Epithelial cell of esophagus (primary cell): ENCODE data around the gene CEBPZ.
"Not testable (repeated sequence)": the region's sequence is repeated elsewhere in the genome, so short reads cannot be mapped to it uniquely, and the experiment has no call there.

ENCODE experiments used
- DNase-seq: peaks from one replicate; pipeline ENCODE4 v3.0.0; 2010; ENCODE audit warnings: low read depth
- H3K4me3 ChIP-seq: 2 replicates; pipeline ENCODE4 v1.5.1; 2011; ENCODE audit warnings: mild to moderate bottlenecking, low read length, control low read depth
- TF ChIP-seq, protein P1 (sequence below): IDR thresholded peaks from 2 replicates; pipeline ENCODE4 v1.5.1; 2011; ENCODE audit warnings: low read depth, mild to moderate bottlenecking, low read length, control low read depth, inconsistent platforms; ENCODE audit not compliant: insufficient read depth; ENCODE audit errors: missing control alignments

The CEBPZ gene

DNA sequence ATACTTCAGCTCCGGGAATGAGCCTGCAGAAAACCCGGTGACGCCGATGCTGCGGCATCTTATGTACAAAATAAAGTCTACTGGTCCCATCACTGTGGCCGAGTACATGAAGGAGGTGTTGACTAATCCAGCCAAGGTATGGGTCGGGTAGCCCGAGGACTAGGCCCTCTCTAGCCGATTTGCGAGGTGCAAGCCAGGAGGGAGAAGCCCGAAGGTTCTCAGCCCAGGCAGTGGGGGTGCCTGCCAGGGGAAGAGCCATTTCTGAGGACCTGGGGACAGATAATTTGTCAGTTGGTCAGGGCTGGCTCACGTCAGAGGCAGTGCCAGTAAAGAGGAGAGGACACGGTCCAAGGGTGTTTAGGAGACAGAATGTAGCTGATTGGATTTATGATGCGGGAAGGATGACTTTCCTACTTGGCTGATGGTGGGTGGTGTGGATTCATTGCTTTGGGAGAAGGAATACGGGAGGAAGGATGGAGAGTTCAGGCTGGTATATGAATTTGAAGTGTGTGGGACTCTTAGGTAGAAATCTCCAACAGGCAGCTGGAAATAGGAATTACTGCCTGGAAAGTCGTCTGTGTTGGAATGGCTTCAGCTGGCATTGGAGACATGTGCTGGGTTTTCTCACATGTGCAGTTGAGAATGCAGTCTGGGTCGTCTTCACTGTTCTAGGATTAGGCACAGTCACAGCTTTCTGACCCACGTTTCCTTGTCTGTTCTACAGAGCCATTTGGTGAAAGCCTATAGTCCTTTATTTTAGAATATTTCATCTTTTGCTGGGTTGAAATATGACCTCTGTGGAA, 936 bp upstream of the CEBPZ start:
- TF ChIP-seq, protein P1, sequence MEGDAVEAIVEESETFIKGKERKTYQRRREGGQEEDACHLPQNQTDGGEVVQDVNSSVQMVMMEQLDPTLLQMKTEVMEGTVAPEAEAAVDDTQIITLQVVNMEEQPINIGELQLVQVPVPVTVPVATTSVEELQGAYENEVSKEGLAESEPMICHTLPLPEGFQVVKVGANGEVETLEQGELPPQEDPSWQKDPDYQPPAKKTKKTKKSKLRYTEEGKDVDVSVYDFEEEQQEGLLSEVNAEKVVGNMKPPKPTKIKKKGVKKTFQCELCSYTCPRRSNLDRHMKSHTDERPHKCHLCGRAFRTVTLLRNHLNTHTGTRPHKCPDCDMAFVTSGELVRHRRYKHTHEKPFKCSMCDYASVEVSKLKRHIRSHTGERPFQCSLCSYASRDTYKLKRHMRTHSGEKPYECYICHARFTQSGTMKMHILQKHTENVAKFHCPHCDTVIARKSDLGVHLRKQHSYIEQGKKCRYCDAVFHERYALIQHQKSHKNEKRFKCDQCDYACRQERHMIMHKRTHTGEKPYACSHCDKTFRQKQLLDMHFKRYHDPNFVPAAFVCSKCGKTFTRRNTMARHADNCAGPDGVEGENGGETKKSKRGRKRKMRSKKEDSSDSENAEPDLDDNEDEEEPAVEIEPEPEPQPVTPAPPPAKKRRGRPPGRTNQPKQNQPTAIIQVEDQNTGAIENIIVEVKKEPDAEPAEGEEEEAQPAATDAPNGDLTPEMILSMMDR: no peak
- DNase-seq: peak; percentile 44
- peak overlapping the region; percentile 99 for H3K4me3 ChIP-seq

DNA sequence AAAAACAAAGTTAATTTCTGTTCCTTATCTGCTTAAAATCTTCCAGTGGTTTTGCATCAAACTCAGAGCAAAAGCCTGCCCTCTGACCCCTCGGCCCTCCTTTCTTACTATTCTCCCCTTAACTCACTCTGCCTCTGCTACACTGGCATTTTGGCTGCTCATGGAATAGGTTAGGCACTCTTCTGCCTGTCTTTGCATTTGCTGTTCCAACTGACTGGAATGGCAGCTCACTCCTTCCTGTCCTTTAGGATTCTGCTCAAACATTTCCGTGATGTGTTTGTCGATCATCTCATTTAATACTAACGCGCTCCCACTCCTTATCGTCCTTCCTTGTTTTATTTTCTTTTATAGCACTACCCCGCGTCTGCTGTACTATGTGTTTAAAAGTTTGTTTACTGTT, 815 bp downstream of the CEBPZ start:
- TF ChIP-seq, protein P1: no peak
- peak; percentile 15 for DNase-seq
- peak overlapping the region; percentile 99 for H3K4me3 ChIP-seq

DNA sequence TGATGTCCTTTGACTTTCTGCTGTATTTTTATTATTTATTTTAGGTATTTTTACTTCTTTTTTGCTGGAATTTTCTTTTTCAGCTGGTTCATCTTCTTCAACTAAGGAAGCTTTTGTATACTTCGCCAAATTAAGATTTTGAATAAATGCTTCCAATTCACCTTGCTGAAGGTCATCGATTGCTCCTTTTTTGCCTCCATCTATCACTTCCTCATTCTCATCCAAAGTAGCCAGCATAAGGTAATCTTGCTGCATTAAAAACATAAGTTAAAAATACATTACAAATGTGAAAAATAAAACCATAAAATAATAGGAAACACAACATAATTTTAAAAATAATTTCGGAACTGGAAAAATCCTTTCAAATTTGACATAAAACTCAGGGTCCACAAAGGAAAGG, 2.6 kb downstream of the CEBPZ start:
- no peak for DNase-seq
- no peak overlapping the region for H3K4me3 ChIP-seq
- TF ChIP-seq, protein P1: no peak

DNA sequence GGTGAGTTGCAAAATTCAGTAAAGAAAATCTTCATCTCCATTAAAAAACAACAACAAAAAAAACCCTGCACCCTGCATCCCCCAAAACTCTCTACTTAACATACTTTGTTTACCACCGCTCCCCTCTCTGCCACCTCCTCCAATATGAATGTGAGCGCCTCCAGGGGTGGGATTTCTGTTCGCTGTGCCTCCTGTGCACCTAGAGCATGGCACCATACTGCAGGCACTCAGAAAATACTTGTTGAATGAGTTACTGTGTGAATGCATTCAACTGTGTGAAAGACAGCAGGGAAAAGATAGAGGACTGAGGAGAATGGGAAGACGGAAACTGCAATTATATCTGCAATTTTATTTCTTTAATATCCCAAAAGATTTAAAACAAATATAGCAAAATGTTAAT, 4.5 kb downstream of the CEBPZ start:
- TF ChIP-seq, protein P1: no peak
- no peak for DNase-seq
- no peak overlapping the region for H3K4me3 ChIP-seq

DNA sequence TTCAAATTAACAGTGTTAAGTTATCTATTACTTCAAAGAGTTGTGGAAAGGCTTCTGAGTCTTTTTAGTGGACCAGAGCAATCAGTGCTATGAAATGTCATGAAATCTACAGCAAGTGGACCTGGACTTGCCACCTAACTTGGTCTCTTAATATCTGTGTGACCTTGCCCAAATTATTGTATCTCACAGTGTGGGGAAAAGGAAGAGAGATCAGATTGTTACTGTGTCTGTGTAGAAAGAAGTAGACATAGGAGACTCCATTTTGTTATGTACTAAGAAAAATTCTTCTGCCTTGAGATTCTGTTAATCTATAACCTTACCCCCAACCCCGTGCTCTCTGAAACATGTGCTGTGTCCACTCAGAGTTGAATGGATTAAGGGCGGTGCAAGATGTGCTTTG, 6.3 kb downstream of the CEBPZ start:
- H3K4me3 ChIP-seq, DNase-seq: not testable (repeated sequence)

DNA sequence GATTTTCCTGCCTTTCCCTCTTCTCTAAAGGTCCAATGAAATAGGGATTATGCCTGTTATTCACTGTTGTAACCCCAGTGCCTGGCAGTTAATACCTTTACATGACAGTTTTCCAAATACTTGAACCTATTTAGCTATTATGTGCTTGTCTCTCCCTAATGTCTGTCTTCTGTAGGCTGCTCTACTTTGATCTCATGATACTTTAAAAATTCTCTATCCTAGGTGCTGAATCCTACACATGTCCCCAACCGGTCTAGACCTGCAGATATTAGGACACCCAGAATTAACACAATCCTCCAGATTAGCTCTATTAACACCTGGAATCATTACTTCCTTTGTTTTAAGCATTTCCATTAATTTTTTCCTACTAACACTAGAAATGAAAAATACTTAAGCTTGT, 7.3 kb downstream of the CEBPZ start:
- TF ChIP-seq, protein P1: no peak
- DNase-seq: peak; percentile 4
- H3K4me3 ChIP-seq: no peak overlapping the region

DNA sequence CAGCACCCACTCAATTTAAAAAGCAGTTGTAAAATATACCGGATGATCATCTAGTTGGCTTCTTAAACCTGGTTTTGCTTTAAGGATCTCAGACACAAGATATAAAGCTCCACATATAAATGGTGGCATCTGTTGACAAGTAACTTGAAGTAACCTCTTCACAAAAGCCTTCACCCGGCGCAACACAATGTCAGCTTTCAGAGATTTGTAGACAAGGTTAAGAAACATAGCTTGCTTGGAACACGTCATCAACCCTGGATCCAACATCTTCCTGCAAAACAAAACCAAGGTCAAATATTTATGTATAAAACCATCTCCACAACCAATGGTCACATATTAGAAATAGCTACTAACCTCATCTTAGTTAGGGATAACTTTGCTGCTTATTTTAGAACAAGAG, 8.3 kb downstream of the CEBPZ start:
- DNase-seq: no peak
- TF ChIP-seq, protein P1: no peak
- no peak overlapping the region for H3K4me3 ChIP-seq
